NB4 (cell line): ENCODE measurements around the gene NCAM1.

Experiments
- DNase-seq: peaks from one replicate; pipeline ENCODE4 v3.0.0; 2010; ENCODE audit warnings: low read depth
- H3K4me3 ChIP-seq: one replicate; pipeline ENCODE4 v1.5.1; 2011; ENCODE audit warnings: mild to moderate bottlenecking, low read depth, low read length, moderate library complexity
- MYC ChIP-seq: IDR thresholded peaks from 2 replicates; pipeline ENCODE4 v1.6.1; 2011; ENCODE audit warnings: low read depth, low read length
- POLR2A ChIP-seq: IDR thresholded peaks from 2 replicates; pipeline ENCODE4 v1.6.1; 2011; ENCODE audit warnings: mild to moderate bottlenecking; ENCODE audit not compliant: insufficient read length; ENCODE audit errors: extremely low read depth
- TF ChIP-seq, protein P1 (sequence below): IDR thresholded peaks from 2 replicates; pipeline ENCODE4 v1.6.1; 2011; ENCODE audit warnings: low read depth, low read length
- TF ChIP-seq, protein P2 (sequence below): IDR thresholded peaks from one replicate; pipeline ENCODE4 v1.5.1; 2012; ENCODE audit warnings: low read depth, low read length

The NCAM1 gene

DNA sequence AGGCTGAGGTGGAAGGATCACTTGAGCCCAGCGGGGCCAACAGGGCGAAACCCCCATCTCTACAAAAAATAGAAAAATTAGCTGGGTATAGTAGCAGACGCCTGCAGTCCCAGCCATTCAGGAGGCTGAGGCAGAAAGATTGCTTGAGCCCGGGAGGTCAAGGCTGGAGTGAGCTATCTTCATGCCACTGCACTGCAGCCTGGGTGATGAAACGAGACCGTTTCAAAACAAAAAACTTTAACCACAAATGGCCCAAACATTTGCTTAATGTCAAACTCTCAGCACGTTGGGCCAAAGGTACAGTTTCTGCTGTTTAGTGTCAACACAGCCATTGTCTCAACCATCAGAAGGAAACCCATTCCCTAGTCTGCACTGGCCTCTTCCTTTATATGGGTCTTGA lies 284.0 kb downstream of the NCAM1 start:
- DNase-seq, result no peak
- H3K4me3 ChIP-seq, result no peak overlapping the region
- TF ChIP-seq POLR2A (no peak), MYC (no peak)
- TF ChIP-seq, protein P1, sequence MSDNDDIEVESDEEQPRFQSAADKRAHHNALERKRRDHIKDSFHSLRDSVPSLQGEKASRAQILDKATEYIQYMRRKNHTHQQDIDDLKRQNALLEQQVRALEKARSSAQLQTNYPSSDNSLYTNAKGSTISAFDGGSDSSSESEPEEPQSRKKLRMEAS, result no peak
- TF ChIP-seq, protein P2, sequence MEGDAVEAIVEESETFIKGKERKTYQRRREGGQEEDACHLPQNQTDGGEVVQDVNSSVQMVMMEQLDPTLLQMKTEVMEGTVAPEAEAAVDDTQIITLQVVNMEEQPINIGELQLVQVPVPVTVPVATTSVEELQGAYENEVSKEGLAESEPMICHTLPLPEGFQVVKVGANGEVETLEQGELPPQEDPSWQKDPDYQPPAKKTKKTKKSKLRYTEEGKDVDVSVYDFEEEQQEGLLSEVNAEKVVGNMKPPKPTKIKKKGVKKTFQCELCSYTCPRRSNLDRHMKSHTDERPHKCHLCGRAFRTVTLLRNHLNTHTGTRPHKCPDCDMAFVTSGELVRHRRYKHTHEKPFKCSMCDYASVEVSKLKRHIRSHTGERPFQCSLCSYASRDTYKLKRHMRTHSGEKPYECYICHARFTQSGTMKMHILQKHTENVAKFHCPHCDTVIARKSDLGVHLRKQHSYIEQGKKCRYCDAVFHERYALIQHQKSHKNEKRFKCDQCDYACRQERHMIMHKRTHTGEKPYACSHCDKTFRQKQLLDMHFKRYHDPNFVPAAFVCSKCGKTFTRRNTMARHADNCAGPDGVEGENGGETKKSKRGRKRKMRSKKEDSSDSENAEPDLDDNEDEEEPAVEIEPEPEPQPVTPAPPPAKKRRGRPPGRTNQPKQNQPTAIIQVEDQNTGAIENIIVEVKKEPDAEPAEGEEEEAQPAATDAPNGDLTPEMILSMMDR, result no peak

DNA sequence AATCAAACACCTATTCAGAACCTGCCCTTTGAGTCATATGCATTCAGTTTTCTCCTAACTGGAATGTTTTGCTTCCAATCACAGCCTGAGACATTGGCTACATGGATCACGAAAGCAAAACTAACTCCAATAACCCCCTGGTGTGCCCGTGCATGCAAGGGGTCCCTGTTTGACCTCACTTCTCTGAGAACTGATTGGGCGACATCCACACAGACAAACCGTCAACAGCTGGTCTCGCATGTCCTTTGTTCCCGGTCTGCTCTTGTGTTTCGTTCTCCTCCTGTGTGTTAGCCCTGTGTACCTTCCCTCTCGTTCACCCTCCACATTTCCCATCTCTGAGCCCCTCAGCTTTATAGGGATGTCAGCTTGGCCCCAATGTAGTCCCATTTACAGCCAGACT lies 286.0 kb downstream of the NCAM1 start:
- DNase-seq, result no peak
- TF ChIP-seq, protein P1, result no peak
- TF ChIP-seq, protein P2, result no peak
- TF ChIP-seq MYC (no peak), POLR2A (no peak)
- no peak overlapping the region for H3K4me3 ChIP-seq

DNA sequence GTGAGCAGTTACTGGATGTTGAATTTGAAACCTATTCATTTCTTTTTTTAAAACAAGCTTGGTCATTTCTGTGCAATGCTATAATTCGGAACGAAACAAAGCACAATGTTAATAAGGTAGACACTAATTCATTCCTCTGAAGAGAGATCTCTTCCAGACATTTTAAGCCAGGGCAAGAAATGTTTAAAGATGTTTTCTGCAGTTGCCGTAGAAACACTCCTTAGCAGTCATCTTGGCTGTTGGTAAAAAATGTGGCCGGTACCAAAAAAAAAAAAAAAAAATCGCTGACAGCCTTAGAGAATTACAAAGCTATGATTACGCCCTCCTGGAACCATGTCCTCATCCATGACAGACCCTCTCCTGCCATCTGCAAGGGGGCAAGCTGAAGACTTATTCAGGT lies 286.7 kb downstream of the NCAM1 start:
- DNase-seq, result no peak
- H3K4me3 ChIP-seq, result no peak overlapping the region
- TF ChIP-seq MYC, result no peak
- TF ChIP-seq POLR2A, result no peak
- TF ChIP-seq, protein P2, result no peak
- TF ChIP-seq, protein P1, result no peak

DNA sequence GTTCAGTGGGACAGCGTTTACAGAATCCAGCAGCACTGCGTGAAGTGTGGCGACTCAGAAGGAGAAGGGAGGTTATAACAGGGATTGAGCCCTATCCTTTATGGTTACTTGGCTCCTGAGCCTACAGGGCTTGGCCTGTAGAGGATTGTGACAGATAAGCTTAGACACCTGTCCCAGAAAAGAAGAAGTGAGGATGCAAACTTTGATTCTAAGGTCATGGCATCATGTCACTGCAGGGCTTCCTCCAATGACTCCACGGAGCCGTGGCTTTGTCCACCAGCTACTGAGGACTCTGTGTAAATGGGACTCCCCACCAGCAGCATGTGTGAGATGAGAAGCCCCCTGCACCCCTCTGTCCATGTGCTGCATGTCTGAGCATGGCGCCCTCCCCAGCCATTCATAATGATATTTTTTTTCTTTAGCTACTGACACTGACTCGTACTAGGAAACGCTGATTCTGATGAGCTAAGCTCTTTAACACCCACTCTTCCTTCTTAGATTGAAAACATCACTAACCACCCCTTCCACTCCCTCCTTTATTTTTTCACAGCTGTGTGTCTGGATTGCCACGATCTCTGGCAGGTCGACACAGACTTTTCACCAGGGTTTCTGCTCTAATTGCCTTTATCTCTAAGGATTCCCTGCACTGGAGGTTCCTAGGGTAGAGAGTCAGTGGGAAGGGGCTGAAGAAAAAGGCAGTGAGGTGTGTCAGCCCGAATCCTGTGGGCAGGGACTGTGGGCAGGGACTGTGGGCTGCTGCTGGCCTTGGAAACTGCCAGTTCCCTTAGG lies 287.7 kb downstream of the NCAM1 start:
- H3K4me3 ChIP-seq, result no peak overlapping the region
- no peak for DNase-seq
- no peak for TF ChIP-seq MYC
- no peak for TF ChIP-seq POLR2A
- TF ChIP-seq, protein P1, result no peak
- TF ChIP-seq, protein P2, result no peak

DNA sequence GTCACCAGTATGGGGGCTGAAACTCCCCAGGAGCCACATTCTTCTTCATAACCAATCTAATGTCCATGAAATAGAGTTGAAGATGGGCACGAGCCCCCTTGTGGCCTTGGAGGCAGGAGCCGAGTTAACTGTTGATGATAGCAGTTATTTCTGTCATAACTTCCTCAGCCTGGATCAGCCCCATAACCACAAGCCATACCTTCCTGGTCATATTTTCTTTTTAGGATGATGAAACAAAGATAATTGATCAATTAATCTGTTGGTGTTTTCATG lies 288.2 kb downstream of the NCAM1 start:
- TF ChIP-seq, protein P2, result peak; percentile 38
- TF ChIP-seq POLR2A, result no peak
- peak; percentile 53 for DNase-seq
- no peak overlapping the region for H3K4me3 ChIP-seq

DNA sequence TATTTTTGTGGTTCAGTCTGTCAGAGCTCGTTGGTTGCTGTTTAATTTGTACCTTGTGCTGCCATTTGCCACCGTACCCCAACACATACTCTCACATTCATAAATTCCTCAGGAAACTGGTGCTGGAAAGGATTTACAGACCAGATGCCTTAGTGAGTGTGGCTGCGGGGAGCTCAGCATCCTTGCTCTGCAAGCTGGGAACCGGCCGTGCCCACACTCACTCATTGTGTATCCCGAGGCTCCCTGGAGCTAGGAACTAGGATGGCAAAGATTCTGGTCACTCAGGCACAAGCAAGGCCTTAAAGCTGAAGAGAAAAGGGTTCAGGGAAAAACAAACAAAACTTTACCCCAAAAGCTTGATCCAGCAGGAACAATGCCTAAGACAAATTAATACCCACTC lies 288.6 kb downstream of the NCAM1 start:
- TF ChIP-seq POLR2A, result no peak
- no peak for TF ChIP-seq MYC
- TF ChIP-seq, protein P2, result no peak
- TF ChIP-seq, protein P1, result no peak

More for the DNA sequence above, 288.6 kb downstream of the NCAM1 start:
- H3K4me3 ChIP-seq, result no peak overlapping the region
- DNase-seq, result no peak
